ENCODE measurements around the gene RAB6B. TPM values are rescaled to one million over a fixed set of nuclear protein-coding genes. Genes with fewer than 3 reads are reported as not detected.
A peak's percentile ranks its signal among the peaks of the same experiment; 100 is the strongest.

RAB6B gene
- polyA plus RNA-seq, 4 donors: 0.27 to 7.5 (median 0.77) TPM; not detected in 1

DNA sequence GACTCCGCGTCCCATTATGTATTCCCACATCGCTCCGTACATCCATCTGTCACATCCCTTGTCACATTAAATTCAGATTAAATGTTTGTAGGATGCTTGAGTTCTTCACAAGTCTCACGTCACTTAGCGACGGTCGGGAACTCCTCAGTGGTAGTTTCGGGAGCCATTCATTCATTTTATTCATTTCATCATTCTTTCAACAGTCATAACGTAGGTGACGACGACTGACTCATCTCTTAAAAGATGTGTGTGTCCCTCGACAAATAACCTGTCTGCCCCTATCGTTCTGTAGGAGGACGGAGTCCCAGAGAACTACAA, 90.3 kb downstream of the RAB6B start:
- H3K27ac ChIP-seq (ENCODE audit: low read depth in 1 of 3, low read length in 2 of 3): peak overlapping the region in 1 of 3 donors; percentile 93
- H3K4me1 ChIP-seq (ENCODE audit: control insufficient read depth in 3 of 3, insufficient read depth in 2 of 3, low read depth in 1 of 3, low read length in 2 of 3): peaks cover 0 to 4% (median 0%) of the 10 kb centered on the region in 3 donors
- WGBS, 3 donors: 10 to 14% (median 13%) methylated on average over 15 of the region's 15 CpGs
- H3K9me3 ChIP-seq (ENCODE audit: control insufficient read depth in 2 of 2, insufficient read depth in 1 of 2, low read depth in 1 of 2, low read length in 1 of 2): no peaks in the 10 kb centered on the region
- H3K27me3 ChIP-seq (ENCODE audit: control insufficient read depth in 3 of 3, insufficient read depth in 3 of 3, low read length in 3 of 3): no peaks in the 10 kb centered on the region
- DNase-seq (no peak), FAIRE-seq (no peak)
- peaks cover 0 to 5% (median 0%) of the 10 kb centered on the region in 3 donors for H3K36me3 ChIP-seq (ENCODE audit: control insufficient read depth in 3 of 3, insufficient read depth in 2 of 3, low read depth in 1 of 3, low read length in 3 of 3)
- H3K4me3 ChIP-seq (ENCODE audit: low read depth in 1 of 3, low read length in 3 of 3): peak overlapping the region in 2 of 3 donors; percentile 67 to 74

- FAIRE-seq (no peak), DNase-seq (no peak)
- Histone ChIP-seq H3K27ac (ENCODE audit: low read depth in 1 of 3, low read length in 2 of 3) (no peak overlapping the region), H3K9me3 (ENCODE audit: control insufficient read depth in 2 of 2, insufficient read depth in 1 of 2, low read depth in 1 of 2, low read length in 1 of 2) (no peaks in the 10 kb centered on the region), H3K4me1 (ENCODE audit: control insufficient read depth in 3 of 3, insufficient read depth in 2 of 3, low read depth in 1 of 3, low read length in 2 of 3) (peaks cover 0 to 4% (median 0%) of the 10 kb centered on the region in 3 donors), H3K27me3 (ENCODE audit: control insufficient read depth in 3 of 3, insufficient read depth in 3 of 3, low read length in 3 of 3) (peaks cover 0 to 3% (median 0%) of the 10 kb centered on the region in 3 donors), H3K4me3 (ENCODE audit: low read depth in 1 of 3, low read length in 3 of 3) (peak overlapping the region in 1 of 3 donors; percentile 67), H3K36me3 (ENCODE audit: control insufficient read depth in 3 of 3, insufficient read depth in 2 of 3, low read depth in 1 of 3, low read length in 3 of 3) (peaks cover 0 to 5% (median 0%) of the 10 kb centered on the region in 3 donors)
- 53 to 59% (median 59%) methylated on average over 4 of the region's 4 CpGs for WGBS, 3 donors
These were observed 90.8 kb downstream of the RAB6B start for GRCh38 chr3:133804896-133805295.

DNA sequence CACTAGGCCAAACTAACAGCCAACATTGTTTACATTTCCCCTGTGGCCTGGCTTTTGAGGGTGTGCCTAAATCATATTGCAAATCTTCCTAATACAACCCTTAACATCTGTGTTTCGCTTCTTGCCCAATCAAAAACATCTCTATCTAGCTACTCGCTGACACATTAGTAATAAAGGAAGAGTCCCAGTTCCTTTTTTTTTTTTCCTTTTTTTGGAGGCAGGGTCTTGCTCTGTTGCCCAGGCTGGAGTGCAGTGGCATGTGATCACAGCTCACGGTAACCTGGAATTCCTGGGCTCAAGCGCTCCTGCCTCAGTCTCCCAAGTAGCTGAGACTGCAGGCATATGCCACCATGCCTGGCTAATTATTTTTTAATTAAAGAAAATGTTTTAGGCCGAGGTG, 92.2 kb downstream of the RAB6B start:
- H3K4me3 ChIP-seq (ENCODE audit: low read depth in 1 of 3, low read length in 3 of 3): no peak overlapping the region
- peaks cover 0 to 5% (median 0%) of the 10 kb centered on the region in 3 donors for H3K27me3 ChIP-seq (ENCODE audit: control insufficient read depth in 3 of 3, insufficient read depth in 3 of 3, low read length in 3 of 3)
- H3K4me1 ChIP-seq (ENCODE audit: control insufficient read depth in 3 of 3, insufficient read depth in 2 of 3, low read depth in 1 of 3, low read length in 2 of 3): peaks cover 0 to 4% (median 0%) of the 10 kb centered on the region in 3 donors
- FAIRE-seq (no peak), DNase-seq (no peak)
- H3K27ac ChIP-seq (ENCODE audit: low read depth in 1 of 3, low read length in 2 of 3): no peak overlapping the region
- H3K9me3 ChIP-seq (ENCODE audit: control insufficient read depth in 2 of 2, insufficient read depth in 1 of 2, low read depth in 1 of 2, low read length in 1 of 2): no peaks in the 10 kb centered on the region
- peaks cover 0 to 1% (median 0%) of the 10 kb centered on the region in 3 donors for H3K36me3 ChIP-seq (ENCODE audit: control insufficient read depth in 3 of 3, insufficient read depth in 2 of 3, low read depth in 1 of 3, low read length in 3 of 3)
- 89 to 95% (median 92%) methylated on average over 5 of the region's 5 CpGs for WGBS, 3 donors

- WGBS, 3 donors: 37 to 57% (median 41%) methylated on average over 7 of the region's 7 CpGs
- Histone ChIP-seq H3K27me3 (ENCODE audit: control insufficient read depth in 3 of 3, insufficient read depth in 3 of 3, low read length in 3 of 3) (peaks cover 0 to 5% (median 0%) of the 10 kb centered on the region in 3 donors), H3K36me3 (ENCODE audit: control insufficient read depth in 3 of 3, insufficient read depth in 2 of 3, low read depth in 1 of 3, low read length in 3 of 3) (no peaks in the 10 kb centered on the region), H3K4me1 (ENCODE audit: control insufficient read depth in 3 of 3, insufficient read depth in 2 of 3, low read depth in 1 of 3, low read length in 2 of 3) (peaks cover 0 to under 1% (median 0%) of the 10 kb centered on the region in 3 donors), H3K4me3 (ENCODE audit: low read depth in 1 of 3, low read length in 3 of 3) (no peak overlapping the region), H3K9me3 (ENCODE audit: control insufficient read depth in 2 of 2, insufficient read depth in 1 of 2, low read depth in 1 of 2, low read length in 1 of 2) (no peaks in the 10 kb centered on the region), H3K27ac (ENCODE audit: low read depth in 1 of 3, low read length in 2 of 3) (no peak overlapping the region)
- no peak for FAIRE-seq
- DNase-seq: peak; percentile 28 to 72
These were observed 95.7 kb downstream of the RAB6B start for GRCh38 chr3:133799794-133800585.

DNA sequence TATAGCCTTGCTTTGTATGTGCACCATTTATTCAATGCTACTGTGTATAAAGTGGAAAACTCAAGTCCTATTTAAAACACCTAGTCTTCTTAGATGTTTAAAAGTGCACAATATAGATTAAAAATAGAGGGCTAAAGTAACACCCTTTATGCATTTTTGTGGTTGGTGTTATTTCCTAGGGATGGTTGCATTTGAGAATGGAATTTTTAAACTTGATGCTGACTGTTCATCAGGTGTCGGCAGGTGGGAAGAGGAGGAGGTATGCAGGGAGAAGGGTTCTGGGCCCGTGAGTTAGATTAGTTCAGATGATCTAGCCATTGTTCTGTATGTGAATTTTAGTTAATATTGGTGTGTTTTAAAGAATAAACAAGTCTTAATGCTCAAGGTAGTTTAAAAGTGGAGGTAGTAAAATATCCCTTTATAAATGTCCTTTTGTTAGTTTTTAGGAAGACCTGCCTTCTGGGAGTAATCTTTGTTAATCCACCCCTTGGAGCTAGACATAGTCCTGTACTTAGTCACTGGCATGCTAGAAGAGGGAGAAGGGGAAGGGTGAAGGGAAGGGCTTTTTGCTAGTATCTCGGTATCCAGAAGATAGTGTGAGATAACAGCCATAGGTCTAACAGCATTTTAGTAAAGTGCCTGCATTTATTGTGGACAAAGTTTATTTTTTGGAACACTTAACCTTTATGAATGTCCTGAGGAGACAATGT, 98.1 kb downstream of the RAB6B start:
- no peaks in the 10 kb centered on the region for H3K36me3 ChIP-seq (ENCODE audit: control insufficient read depth in 3 of 3, insufficient read depth in 2 of 3, low read depth in 1 of 3, low read length in 3 of 3)
- H3K4me3 ChIP-seq (ENCODE audit: low read depth in 1 of 3, low read length in 3 of 3): no peak overlapping the region
- 77 to 84% (median 79%) methylated on average over 3 of the region's 3 CpGs for WGBS, 3 donors
- H3K27me3 ChIP-seq (ENCODE audit: control insufficient read depth in 3 of 3, insufficient read depth in 3 of 3, low read length in 3 of 3): peaks cover 0 to 5% (median 0%) of the 10 kb centered on the region in 3 donors
- no peak for DNase-seq
- H3K9me3 ChIP-seq (ENCODE audit: control insufficient read depth in 2 of 2, insufficient read depth in 1 of 2, low read depth in 1 of 2, low read length in 1 of 2): no peaks in the 10 kb centered on the region
- H3K27ac ChIP-seq (ENCODE audit: low read depth in 1 of 3, low read length in 2 of 3): no peak overlapping the region
- FAIRE-seq: no peak
- no peaks in the 10 kb centered on the region for H3K4me1 ChIP-seq (ENCODE audit: control insufficient read depth in 3 of 3, insufficient read depth in 2 of 3, low read depth in 1 of 3, low read length in 2 of 3)

- H3K9me3 ChIP-seq (ENCODE audit: control insufficient read depth in 2 of 2, insufficient read depth in 1 of 2, low read depth in 1 of 2, low read length in 1 of 2): peaks cover 0 to 7% of the 10 kb centered on the region in 2 donors
- 48 to 62% (median 48%) methylated on average over 9 of the region's 9 CpGs for WGBS, 3 donors
- no peaks in the 10 kb centered on the region for H3K4me1 ChIP-seq (ENCODE audit: control insufficient read depth in 3 of 3, insufficient read depth in 2 of 3, low read depth in 1 of 3, low read length in 2 of 3)
- H3K27me3 ChIP-seq (ENCODE audit: control insufficient read depth in 3 of 3, insufficient read depth in 3 of 3, low read length in 3 of 3): peaks cover 0 to 4% (median 0%) of the 10 kb centered on the region in 3 donors
- H3K27ac ChIP-seq (ENCODE audit: low read depth in 1 of 3, low read length in 2 of 3): no peak overlapping the region
- no peak overlapping the region for H3K4me3 ChIP-seq (ENCODE audit: low read depth in 1 of 3, low read length in 3 of 3)
- FAIRE-seq (no peak), DNase-seq (no peak)
- no peaks in the 10 kb centered on the region for H3K36me3 ChIP-seq (ENCODE audit: control insufficient read depth in 3 of 3, insufficient read depth in 2 of 3, low read depth in 1 of 3, low read length in 3 of 3)
These were observed 103.4 kb downstream of the RAB6B start for GRCh38 chr3:133792171-133792763.

- Histone ChIP-seq H3K9me3 (ENCODE audit: control insufficient read depth in 2 of 2, insufficient read depth in 1 of 2, low read depth in 1 of 2, low read length in 1 of 2) (peaks cover 0 to 7% of the 10 kb centered on the region in 2 donors), H3K4me1 (ENCODE audit: control insufficient read depth in 3 of 3, insufficient read depth in 2 of 3, low read depth in 1 of 3, low read length in 2 of 3) (no peaks in the 10 kb centered on the region), H3K36me3 (ENCODE audit: control insufficient read depth in 3 of 3, insufficient read depth in 2 of 3, low read depth in 1 of 3, low read length in 3 of 3) (no peaks in the 10 kb centered on the region), H3K4me3 (ENCODE audit: low read depth in 1 of 3, low read length in 3 of 3) (no peak overlapping the region), H3K27me3 (ENCODE audit: control insufficient read depth in 3 of 3, insufficient read depth in 3 of 3, low read length in 3 of 3) (peaks cover 0 to 8% (median 4%) of the 10 kb centered on the region in 3 donors), H3K27ac (ENCODE audit: low read depth in 1 of 3, low read length in 2 of 3) (no peak overlapping the region)
- no peak for FAIRE-seq
- DNase-seq: no peak
- 62 to 81% (median 79%) methylated on average over 2 of the region's 2 CpGs for WGBS, 3 donors
These were observed 107.7 kb downstream of the RAB6B start for GRCh38 chr3:133788024-133788423.

DNA sequence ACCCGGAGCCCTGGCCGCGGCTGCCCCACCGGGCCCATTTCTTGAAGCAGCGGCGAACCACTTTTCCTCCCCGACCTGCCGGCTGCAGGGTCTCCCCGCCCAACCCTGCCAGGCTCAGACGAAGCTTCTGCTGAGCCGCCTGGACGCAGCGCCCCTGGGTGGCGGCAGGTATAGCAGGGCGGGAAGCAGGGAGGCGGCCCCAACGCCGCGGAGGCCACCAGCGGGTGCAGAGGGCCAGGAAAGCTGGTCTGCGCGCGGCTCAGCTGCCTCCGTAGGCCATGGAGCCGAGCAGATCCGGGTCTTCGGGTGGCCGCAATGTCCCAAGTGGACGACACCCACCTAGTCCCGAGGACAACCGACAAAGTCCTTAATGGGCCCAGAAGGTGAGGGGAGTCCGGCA, 111.9 kb downstream of the RAB6B start:
- 58 to 77% (median 74%) methylated on average over 29 to 32 of the region's 32 CpGs for WGBS, 3 donors
- no peak for FAIRE-seq

More for the DNA sequence above, 111.9 kb downstream of the RAB6B start:
- Histone ChIP-seq H3K4me1 (ENCODE audit: control insufficient read depth in 3 of 3, insufficient read depth in 2 of 3, low read depth in 1 of 3, low read length in 2 of 3) (no peaks in the 10 kb centered on the region), H3K4me3 (ENCODE audit: low read depth in 1 of 3, low read length in 3 of 3) (no peak overlapping the region), H3K9me3 (ENCODE audit: control insufficient read depth in 2 of 2, insufficient read depth in 1 of 2, low read depth in 1 of 2, low read length in 1 of 2) (no peaks in the 10 kb centered on the region), H3K36me3 (ENCODE audit: control insufficient read depth in 3 of 3, insufficient read depth in 2 of 3, low read depth in 1 of 3, low read length in 3 of 3) (no peaks in the 10 kb centered on the region), H3K27me3 (ENCODE audit: control insufficient read depth in 3 of 3, insufficient read depth in 3 of 3, low read length in 3 of 3) (peaks cover 0 to 8% (median 3%) of the 10 kb centered on the region in 3 donors), H3K27ac (ENCODE audit: low read depth in 1 of 3, low read length in 2 of 3) (no peak overlapping the region)
- no peak for DNase-seq

All from small intestine (tissue), 7 donors.